ENCODE results near the gene KDM1A. TPM values are rescaled to one million over a fixed set of nuclear protein-coding genes. Genes with fewer than 3 reads are reported as not detected.

KDM1A gene
- total and polyA plus RNA-seq, 2 donors (not counting 3 experiments of a cell fraction or from before 2014, with no cell fraction given), result 105 to 111 TPM

- H3K4me3 ChIP-seq (replicated peaks in 1 of 3; ENCODE audit: insufficient read depth in 1 of 3, low read depth in 1 of 3, low read length in 3 of 3), result no peak overlapping the region
- TSS peak; percentile 1 for BruUV-seq (replicated peaks)
- no peak for DNase-seq (ENCODE audit: low read depth, low spot score)
- TF ChIP-seq FOS (IDR thresholded peaks at IDR 0.05; ENCODE audit: borderline replicate concordance, insufficient read depth, low read length), result no peak
- TF ChIP-seq POLR2A (IDR thresholded peaks at IDR 0.05; ENCODE audit: low read depth, low read length), result no peak
- no peak for TF ChIP-seq POLR2AphosphoS5 (IDR thresholded peaks at IDR 0.05; ENCODE audit: insufficient read depth, low read depth, low read length)
- no peak for TF ChIP-seq CTCF (IDR thresholded peaks at IDR 0.05; ENCODE audit: extremely low read depth in 1 of 2, insufficient read depth in 1 of 2, low read depth in 1 of 2, low read length in 2 of 2)
- TF ChIP-seq JUN (IDR thresholded peaks at IDR 0.05; ENCODE audit: borderline replicate concordance, insufficient read depth, insufficient read length, low read depth), result no peak
- no peak for TF ChIP-seq MAX (IDR thresholded peaks at IDR 0.05; ENCODE audit: insufficient read depth, insufficient read length)
- no peak for TF ChIP-seq EZH2 (IDR thresholded peaks at IDR 0.05; ENCODE audit: borderline replicate concordance, low read depth, low read length, severe bottlenecking)
- no peak for TF ChIP-seq MYC (IDR thresholded peaks at IDR 0.05; ENCODE audit: low read depth, low read length)
- TF ChIP-seq GATA2 (IDR thresholded peaks at IDR 0.05; ENCODE audit: insufficient read depth, insufficient read length, low read depth, low read length), result no peak
- ChIA-PET CTCF (interaction anchor here (17.3 kb wide), 1 partner anchor 93 kb away, joined by 671 read pairs; no protein-coding TSS in a partner anchor), POLR2A (no interaction called here)
- no peak overlapping the region for H3K4me2 ChIP-seq (ENCODE audit: insufficient read depth, low read length)
- no peaks in the 10 kb centered on the region for H3K9me1 ChIP-seq (replicated peaks; ENCODE audit: control insufficient read depth, extremely low read depth, insufficient read depth, low read length)
- H2AFZ ChIP-seq (ENCODE audit: low read depth, low read length), result no peak overlapping the region
- intact Hi-C loops (cut with micrococcal nuclease) (no loop called here), dilution Hi-C loops (cut with MboI; ENCODE audit: extremely low pct_ligation_motif_present, low sequenced_read_pairs) (loop anchor here (10.0 kb wide), 1 partner anchor 93 kb away; no protein-coding TSS in a partner anchor)
- H3K36me3 ChIP-seq (ENCODE audit: control insufficient read depth in 2 of 2, extremely low read depth in 1 of 2, insufficient read depth in 2 of 2, low read length in 2 of 2), result peaks cover 28 to 50% of the 10 kb centered on the region in 2 experiments
- no peak overlapping the region for H3K27ac ChIP-seq (ENCODE audit: insufficient read depth, low read depth, low read length)
- peaks cover 55% of the 10 kb centered on the region for H3K79me2 ChIP-seq (ENCODE audit: control insufficient read depth, insufficient read depth, low read length)
- H3K27me3 ChIP-seq (ENCODE audit: control insufficient read depth in 2 of 2, insufficient read depth in 2 of 2, low read length in 2 of 2), result no peaks in the 10 kb centered on the region
- H4K20me1 ChIP-seq (replicated peaks; ENCODE audit: control insufficient read depth, extremely low read depth, insufficient read depth, low read length), result peaks cover 2% of the 10 kb centered on the region
- no peaks in the 10 kb centered on the region for H3K9me3 ChIP-seq (replicated peaks; ENCODE audit: control insufficient read depth, insufficient read depth, low read length)
- H3K9ac ChIP-seq (replicated peaks; ENCODE audit: extremely low read depth, insufficient read depth, low read length), result no peak overlapping the region
- H3K4me1 ChIP-seq (ENCODE audit: control insufficient read depth, extremely low read depth, insufficient read depth, low read length), result no peaks in the 10 kb centered on the region
- no peak for FAIRE-seq
Measured at GRCh38 chr1:23091545-23091944, 72.3 kb downstream of the KDM1A start.
